ENCODE measurements around the gene EGFR.

EGFR gene

DNA sequence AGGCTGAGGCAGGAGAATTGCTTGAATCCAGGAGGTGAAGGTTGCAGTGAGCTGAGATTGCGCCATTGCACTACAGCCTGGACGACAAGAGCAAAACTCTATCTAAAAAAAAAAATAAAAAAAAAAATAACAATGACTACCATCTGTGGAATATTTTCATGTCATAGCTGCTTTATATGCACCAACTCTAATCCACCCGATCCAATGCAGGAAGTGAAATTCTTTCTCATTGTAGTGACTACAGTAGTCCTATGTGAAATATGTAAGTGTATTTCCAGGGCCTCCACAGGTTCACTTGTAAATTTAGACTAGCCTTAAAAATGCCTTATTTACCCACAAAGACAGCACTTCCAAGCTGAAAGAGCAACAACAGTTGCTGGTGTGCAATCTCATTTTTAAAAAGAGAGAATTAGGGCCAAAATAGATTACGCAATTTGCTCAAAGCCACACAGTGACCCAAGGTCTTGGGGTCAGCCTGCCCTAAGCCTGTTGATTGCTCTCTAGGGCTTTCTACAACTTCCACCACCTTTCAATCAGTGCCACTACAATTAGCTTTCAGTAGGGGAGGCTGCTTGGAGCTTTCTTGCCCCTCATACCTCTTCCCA, 25.8 kb upstream of the EGFR start:
- Histone ChIP-seq H3K36me3 (ENCODE audit: insufficient read depth, low read length) (no peaks in the 10 kb centered on the region), H3K4me2 (ENCODE audit: low read depth, low read length, poor library complexity, severe bottlenecking) (no peak overlapping the region), H4K20me1 (ENCODE audit: insufficient read depth, low read length, poor library complexity, severe bottlenecking) (no peaks in the 10 kb centered on the region), H3K27me3 (ENCODE audit: insufficient read depth, low read length, poor library complexity, severe bottlenecking) (no peaks in the 10 kb centered on the region), H3K79me2 (ENCODE audit: insufficient read depth, low read length) (no peaks in the 10 kb centered on the region), H3K9me2 (replicated peaks; ENCODE audit: low read depth, low read length) (no peaks in the 10 kb centered on the region), H3K9me3 (ENCODE audit: insufficient read depth, low read depth, low read length) (no peaks in the 10 kb centered on the region; the same call in 1 of the 2 replicates), H2AFZ (ENCODE audit: low read length) (no peak overlapping the region), H3K4me1 (ENCODE audit: insufficient read depth, low read length, poor library complexity, severe bottlenecking) (no peaks in the 10 kb centered on the region), H3K4me3 (ENCODE audit: low read length, poor library complexity, severe bottlenecking) (no peak overlapping the region), H3F3A (ENCODE audit: low read depth) (no peaks in the 10 kb centered on the region), H3K9ac (ENCODE audit: low read depth, low read length, poor library complexity, severe bottlenecking) (no peak overlapping the region)
- no peak for TF ChIP-seq EZH2phosphoT487 (IDR thresholded peaks at IDR 0.05; ENCODE audit: borderline replicate concordance)
- TF ChIP-seq, protein P1, sequence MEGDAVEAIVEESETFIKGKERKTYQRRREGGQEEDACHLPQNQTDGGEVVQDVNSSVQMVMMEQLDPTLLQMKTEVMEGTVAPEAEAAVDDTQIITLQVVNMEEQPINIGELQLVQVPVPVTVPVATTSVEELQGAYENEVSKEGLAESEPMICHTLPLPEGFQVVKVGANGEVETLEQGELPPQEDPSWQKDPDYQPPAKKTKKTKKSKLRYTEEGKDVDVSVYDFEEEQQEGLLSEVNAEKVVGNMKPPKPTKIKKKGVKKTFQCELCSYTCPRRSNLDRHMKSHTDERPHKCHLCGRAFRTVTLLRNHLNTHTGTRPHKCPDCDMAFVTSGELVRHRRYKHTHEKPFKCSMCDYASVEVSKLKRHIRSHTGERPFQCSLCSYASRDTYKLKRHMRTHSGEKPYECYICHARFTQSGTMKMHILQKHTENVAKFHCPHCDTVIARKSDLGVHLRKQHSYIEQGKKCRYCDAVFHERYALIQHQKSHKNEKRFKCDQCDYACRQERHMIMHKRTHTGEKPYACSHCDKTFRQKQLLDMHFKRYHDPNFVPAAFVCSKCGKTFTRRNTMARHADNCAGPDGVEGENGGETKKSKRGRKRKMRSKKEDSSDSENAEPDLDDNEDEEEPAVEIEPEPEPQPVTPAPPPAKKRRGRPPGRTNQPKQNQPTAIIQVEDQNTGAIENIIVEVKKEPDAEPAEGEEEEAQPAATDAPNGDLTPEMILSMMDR (conservative IDR thresholded peaks at IDR 0.05; ENCODE audit: low read length) = no peak

DNA sequence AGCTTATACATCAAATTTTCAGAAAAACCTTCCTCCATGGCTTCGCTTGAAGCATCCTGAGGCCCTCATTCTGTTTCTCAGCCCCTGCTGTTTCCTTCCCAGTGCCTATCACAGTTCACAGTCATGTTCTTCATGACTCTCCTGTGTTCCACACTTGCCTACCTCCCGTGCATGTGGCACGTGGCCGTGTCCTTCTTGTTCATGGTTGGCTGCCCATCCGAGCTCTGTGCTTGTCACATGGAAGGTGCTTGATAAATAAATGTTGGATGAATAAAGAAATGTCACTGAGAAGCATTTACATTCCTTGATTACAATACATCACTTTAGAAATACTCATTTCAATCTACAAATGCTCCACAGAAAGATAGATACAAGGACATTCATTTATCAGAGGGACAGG, 23.7 kb upstream of the EGFR start:
- Histone ChIP-seq H2AFZ (ENCODE audit: low read length) (no peak overlapping the region), H3K9me3 (ENCODE audit: insufficient read depth, low read depth, low read length) (no peaks in the 10 kb centered on the region; the same call in 1 of the 2 replicates), H3K9ac (ENCODE audit: low read depth, low read length, poor library complexity, severe bottlenecking) (no peak overlapping the region), H3K36me3 (ENCODE audit: insufficient read depth, low read length) (no peaks in the 10 kb centered on the region), H3F3A (ENCODE audit: low read depth) (no peaks in the 10 kb centered on the region), H3K4me2 (ENCODE audit: low read depth, low read length, poor library complexity, severe bottlenecking) (no peak overlapping the region), H3K79me2 (ENCODE audit: insufficient read depth, low read length) (no peaks in the 10 kb centered on the region), H3K9me2 (replicated peaks; ENCODE audit: low read depth, low read length) (no peaks in the 10 kb centered on the region), H4K20me1 (ENCODE audit: insufficient read depth, low read length, poor library complexity, severe bottlenecking) (no peaks in the 10 kb centered on the region), H3K4me3 (ENCODE audit: low read length, poor library complexity, severe bottlenecking) (no peak overlapping the region), H3K4me1 (ENCODE audit: insufficient read depth, low read length, poor library complexity, severe bottlenecking) (no peaks in the 10 kb centered on the region), H3K27me3 (ENCODE audit: insufficient read depth, low read length, poor library complexity, severe bottlenecking) (no peaks in the 10 kb centered on the region)
- no peak for TF ChIP-seq EZH2phosphoT487 (IDR thresholded peaks at IDR 0.05; ENCODE audit: borderline replicate concordance)
- TF ChIP-seq, protein P1 (conservative IDR thresholded peaks at IDR 0.05; ENCODE audit: low read length) = no peak

DNA sequence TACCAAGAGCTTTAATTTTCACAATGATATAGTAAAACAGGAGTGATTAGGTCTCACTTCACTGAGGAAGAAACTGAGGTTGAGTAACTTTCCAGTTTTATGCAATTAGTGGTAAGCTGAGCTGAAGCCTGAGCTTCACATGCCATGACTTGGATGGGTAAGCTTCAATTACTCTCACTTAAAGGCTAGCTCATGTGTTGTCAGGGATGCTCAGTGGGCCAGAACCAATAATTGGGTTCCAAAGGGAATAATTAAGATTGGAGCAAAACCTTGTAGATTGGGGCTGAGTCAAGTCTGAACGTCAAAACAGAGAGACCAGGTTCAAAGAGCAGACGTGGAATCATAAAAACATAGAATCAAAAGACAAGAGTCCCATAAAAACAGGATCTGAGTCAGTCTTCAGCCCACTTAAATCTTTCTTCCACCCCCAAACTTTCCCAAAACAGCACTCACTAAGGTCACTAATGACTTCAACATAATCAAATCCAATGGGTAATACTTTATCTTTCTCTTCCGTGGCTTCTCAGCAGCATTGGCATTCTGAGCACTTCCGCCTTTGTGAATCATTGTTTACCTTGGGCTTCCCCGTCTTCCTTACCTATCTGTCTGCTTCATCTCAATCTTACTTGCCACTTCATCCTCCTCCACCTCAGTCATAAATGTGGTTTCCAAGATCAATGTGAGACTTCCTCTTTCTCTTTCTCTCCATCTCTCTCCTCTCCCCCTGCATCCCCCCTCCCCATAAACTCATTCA, 23.0 kb upstream of the EGFR start:
- TF ChIP-seq EZH2phosphoT487 (IDR thresholded peaks at IDR 0.05; ENCODE audit: borderline replicate concordance) = no peak
- TF ChIP-seq, protein P1 (conservative IDR thresholded peaks at IDR 0.05; ENCODE audit: low read length) = no peak
- no peaks in the 10 kb centered on the region for H3K79me2 ChIP-seq (ENCODE audit: insufficient read depth, low read length)
- no peak overlapping the region for H3K4me3 ChIP-seq (ENCODE audit: low read length, poor library complexity, severe bottlenecking)
- no peaks in the 10 kb centered on the region for H3K9me3 ChIP-seq (ENCODE audit: insufficient read depth, low read depth, low read length)
- H3K9me2 ChIP-seq (replicated peaks; ENCODE audit: low read depth, low read length) = no peaks in the 10 kb centered on the region
- H2AFZ ChIP-seq (ENCODE audit: low read length) = no peak overlapping the region
- no peak overlapping the region for H3K9ac ChIP-seq (ENCODE audit: low read depth, low read length, poor library complexity, severe bottlenecking)
- H3K4me1 ChIP-seq (ENCODE audit: insufficient read depth, low read length, poor library complexity, severe bottlenecking) = no peaks in the 10 kb centered on the region
- H3K36me3 ChIP-seq (ENCODE audit: insufficient read depth, low read length) = no peaks in the 10 kb centered on the region
- no peak overlapping the region for H3K4me2 ChIP-seq (ENCODE audit: low read depth, low read length, poor library complexity, severe bottlenecking)
- H3K27me3 ChIP-seq (ENCODE audit: insufficient read depth, low read length, poor library complexity, severe bottlenecking) = no peaks in the 10 kb centered on the region
- H4K20me1 ChIP-seq (ENCODE audit: insufficient read depth, low read length, poor library complexity, severe bottlenecking) = no peaks in the 10 kb centered on the region
- H3F3A ChIP-seq (ENCODE audit: low read depth) = no peaks in the 10 kb centered on the region

Data from Loucy (cell line).